ENCODE results near the gene IQGAP1.

IQGAP1 gene

DNA sequence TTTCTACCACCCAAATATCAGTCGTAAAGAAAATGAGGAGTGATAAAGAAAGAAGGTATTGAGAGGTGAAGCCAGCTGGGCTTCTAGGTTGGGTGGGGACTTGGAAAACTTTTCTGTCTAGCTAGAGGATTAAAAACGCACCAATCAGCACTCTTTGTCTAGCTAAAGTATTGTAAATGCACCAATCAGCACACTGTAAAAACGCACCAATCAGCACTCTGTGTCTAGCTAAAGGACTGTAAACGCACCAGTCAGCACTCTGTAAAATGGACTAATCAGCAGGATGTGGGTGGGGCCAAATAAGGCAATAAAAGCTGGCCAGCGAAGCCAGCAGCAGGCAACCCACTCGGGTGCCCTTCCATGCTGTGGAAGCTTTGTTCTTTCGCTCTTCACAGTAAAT, 13.0 kb upstream of the IQGAP1 start:
- DNase-seq (ENCODE audit: low read depth in 4 of 4, low spot score in 1 of 4): no peak

GRCh38 chr15:90376789-90377188, 11.3 kb upstream of the IQGAP1 start:
- peak in 3 of 4 experiments; percentile 19 to 38 (median 25) for DNase-seq (ENCODE audit: low read depth in 4 of 4, low spot score in 1 of 4)

GRCh38 chr15:90379263-90379662, 8.8 kb upstream of the IQGAP1 start:
- DNase-seq (ENCODE audit: low read depth in 4 of 4, low spot score in 1 of 4): no peak

GRCh38 chr15:90381515-90381914, 6.5 kb upstream of the IQGAP1 start:
- no peak for DNase-seq (ENCODE audit: low read depth in 4 of 4, low spot score in 1 of 4)

DNA sequence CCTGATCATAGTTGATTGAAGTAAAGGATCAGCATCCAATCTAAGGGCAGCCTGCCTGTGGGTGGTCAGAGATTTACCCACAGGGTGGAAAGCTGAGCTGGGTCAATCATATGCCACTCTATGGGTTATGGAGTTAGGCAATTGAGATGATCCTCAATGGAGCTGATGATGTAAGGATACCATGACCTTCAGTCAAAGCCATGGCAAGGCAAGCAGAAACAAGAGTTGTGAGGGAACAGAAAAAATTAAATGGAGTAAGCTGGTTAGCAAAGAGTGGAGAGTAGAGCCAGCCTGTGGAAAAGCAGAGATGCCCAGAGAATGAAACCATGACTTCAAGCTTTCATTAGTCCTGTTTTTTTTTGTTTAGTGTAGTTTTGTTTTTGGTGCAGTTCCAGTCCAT, 5.7 kb upstream of the IQGAP1 start:
- DNase-seq (ENCODE audit: low read depth in 4 of 4, low spot score in 1 of 4): no peak

DNA sequence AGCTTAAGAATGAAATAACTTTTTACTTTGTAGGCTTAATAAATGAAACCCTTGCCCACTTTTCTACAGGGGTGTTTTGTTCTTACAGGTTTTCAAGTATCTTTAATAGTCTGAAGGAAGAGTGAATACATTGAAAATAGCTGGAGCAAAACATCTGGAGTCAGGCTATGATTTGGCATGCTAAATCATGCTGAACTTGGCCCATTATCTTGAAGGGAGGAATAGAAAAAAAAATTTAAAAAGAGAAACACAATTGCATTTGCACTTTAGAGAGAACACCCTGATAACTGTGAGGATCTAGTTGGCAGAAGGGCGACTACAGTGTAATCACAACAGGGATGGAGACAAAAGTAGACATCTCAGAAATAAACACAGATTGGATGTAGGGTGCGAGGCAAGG, 1.8 kb upstream of the IQGAP1 start:
- no peak for DNase-seq (ENCODE audit: low read depth in 4 of 4, low spot score in 1 of 4)

DNA sequence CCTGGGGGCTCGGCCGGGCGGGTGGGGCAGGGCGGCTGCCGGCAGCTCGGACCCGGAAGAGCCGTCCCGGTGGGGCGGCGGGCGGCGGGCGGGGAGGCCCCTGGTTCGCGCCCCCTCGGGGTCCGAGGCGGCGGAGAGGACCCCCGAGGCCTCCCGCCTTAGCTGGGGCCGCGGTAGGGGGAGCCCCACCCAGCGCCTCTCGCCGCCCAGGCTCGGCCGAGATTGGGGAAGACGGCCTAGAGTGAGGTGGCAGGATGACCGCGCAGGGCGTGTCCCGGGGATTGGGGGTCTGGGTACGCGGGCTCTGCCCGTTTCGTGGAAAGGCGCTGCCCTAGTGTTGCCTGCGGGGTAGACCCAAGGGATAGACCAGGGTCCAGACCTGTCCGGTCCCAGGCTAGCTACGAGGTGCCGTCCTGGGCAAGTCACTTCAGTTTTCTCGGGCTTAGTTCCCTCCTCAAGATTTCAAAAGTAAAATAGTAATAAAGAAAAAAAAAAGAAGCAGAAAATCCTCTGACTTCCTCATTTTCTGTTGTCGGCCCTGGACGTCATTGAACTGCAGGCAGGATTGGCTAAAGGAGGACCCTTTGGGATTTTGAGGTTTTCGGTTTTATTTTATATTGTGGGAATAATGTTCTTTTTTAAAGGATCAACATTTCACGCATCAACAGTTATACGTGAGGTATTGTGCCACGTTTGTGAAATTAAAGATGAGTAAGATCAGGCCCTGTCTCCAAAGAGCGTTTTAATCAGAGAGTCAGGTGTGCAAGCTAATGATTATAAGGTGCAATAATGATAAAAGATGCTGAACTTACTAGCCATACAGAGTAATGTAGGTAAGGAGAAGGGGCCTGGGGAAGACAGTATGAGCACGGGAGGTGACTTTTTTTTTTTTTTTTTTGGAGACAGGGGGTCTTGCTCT, 679 bp downstream of the IQGAP1 start:
- peak in 2 of 4 experiments; percentile 20 to 40 for DNase-seq (ENCODE audit: low read depth in 4 of 4, low spot score in 1 of 4)

DNA sequence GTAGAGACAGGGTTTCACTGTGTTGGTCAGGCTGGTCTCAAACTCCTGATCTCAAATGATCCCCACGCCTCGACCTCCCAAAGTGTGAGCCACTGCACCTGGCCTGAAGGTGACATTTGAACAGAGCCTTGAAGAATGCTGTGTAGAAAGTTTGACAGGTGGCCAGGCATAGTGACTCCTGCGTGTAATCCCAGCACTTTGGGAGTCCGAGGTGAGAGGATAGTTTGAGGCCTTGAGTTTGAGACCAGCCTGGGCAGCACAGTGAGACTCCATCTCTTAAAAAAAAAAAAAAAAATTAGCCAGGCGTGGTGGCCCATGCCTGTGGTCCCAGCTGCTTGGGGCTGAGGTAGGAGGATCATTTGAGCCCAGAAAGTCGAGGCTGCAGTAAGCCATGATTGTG, 1.5 kb downstream of the IQGAP1 start:
- no peak for DNase-seq (ENCODE audit: low read depth in 4 of 4, low spot score in 1 of 4)

DNA sequence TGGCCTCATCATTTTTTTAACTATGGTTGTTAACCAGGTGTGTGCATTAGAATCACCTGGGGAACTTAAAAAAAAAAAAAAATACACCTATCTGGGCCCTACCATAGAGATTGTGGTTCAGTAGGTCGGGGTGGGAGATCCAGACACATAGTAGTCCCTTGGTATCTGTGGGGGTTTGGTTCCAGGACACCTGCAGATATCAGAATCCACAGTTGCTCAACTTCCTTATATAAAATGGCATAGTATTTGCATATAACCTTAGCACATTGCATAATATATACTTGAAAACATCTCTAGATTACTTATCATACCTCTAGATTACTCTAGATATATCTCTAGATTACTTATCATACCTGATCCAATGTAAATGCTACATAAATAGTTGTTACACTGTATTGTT, 5.0 kb downstream of the IQGAP1 start:
- DNase-seq (ENCODE audit: low read depth in 4 of 4, low spot score in 1 of 4): no peak

DNA sequence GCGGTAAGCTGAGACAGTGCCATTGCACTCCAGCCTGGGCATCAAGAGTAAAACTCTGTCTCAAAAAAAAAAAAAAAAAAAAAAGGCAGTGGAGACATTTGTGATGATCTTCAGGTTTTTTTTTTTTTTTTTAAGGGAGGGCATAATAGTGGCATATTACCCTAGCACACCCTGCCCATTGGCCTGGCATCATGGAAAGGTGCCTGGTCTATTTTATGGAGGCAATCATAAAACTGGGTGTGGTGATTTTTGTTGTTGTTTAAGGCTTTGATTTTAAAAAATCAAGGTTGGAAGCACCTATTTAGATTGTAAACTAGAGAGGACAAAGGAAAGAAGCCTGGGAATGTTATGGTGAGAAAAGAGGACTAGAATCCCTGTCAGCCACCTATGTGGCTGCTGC, 6.0 kb downstream of the IQGAP1 start:
- DNase-seq (ENCODE audit: low read depth in 4 of 4, low spot score in 1 of 4): no peak

GRCh38 chr15:90394748-90395442, 6.9 kb downstream of the IQGAP1 start:
- no peak for DNase-seq (ENCODE audit: low read depth in 4 of 4, low spot score in 1 of 4)

- DNase-seq (ENCODE audit: low read depth in 4 of 4, low spot score in 1 of 4): no peak
These were observed 8.3 kb downstream of the IQGAP1 start for GRCh38 chr15:90396321-90396720.

DNA sequence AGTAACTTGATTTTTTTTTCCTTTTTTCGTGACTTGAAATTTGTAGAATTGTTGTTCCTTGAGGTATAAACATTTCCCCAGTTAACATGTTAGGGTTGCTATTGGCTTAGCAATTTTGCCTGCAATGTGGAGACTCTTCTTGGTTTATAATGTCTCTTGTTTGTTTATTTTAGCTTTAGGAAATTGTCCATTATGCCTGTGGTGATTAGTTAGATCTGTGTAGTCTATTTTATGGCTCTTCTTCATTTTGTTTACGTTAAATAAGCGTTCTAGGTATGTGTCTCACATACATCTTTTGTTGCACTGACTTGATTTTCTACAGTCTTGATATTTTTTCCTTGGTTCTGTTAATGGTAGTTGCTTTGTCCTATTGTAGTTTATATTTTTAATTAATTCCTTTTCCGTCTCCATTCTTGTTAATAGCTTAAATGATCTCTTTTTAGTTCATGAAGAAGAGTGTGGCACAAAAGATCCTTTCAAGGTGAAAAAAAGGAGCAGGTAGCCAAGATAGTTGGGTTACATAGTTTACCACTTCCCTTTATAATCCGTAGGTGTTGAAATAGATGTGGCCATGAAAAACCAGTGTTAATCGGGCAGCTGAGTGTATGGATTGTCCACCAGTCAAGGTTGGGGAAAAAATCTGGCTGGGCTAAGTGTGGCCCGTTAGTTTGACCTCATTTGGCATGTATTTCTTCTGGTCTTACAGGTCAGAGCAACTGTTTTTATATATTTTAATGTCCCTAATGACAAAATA, 12.1 kb downstream of the IQGAP1 start:
- no peak for DNase-seq (ENCODE audit: low read depth in 4 of 4, low spot score in 1 of 4)

GRCh38 chr15:90400759-90401314, 12.8 kb downstream of the IQGAP1 start:
- peak in 1 of 4 experiments; percentile 31 for DNase-seq (ENCODE audit: low read depth in 4 of 4, low spot score in 1 of 4)

DNA sequence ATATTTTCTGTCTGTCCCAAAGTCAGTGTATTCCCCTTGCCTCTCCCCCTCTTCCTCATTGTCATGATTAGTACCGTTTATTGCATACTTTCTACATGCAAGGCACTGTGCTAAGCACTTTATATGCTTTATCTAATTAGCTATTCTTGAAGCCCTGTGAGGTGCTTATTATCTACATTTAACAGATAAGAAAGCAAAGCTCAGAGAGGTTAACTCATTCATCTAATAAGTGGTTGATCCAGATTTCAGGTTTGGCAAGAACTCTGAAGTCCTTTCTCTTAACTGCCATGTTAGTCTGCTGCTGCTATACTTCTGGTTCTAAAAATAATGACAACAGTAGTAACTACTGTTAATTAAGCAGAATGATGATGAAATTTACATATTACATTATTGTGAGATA, 13.5 kb downstream of the IQGAP1 start:
- DNase-seq (ENCODE audit: low read depth in 4 of 4, low spot score in 1 of 4): no peak

DNA sequence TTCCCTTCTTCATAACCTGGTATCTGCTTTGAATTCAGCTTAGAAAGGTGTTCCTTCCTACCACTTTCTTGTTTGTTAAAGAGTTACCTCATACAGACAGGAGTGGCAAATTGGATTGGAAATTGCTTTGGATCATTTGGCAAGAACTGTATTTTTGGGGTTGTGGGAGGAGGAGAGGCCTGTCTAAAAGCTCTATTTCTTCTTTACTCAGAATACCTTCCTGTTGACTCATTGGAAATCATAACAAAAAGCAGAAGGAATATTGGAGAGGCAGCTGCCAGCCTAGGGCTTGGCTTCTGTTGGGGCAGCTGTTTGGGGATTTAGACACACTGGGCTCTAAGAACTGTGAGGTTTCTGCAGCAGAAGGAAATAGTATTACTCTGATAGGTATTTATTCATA, 14.2 kb downstream of the IQGAP1 start:
- no peak for DNase-seq (ENCODE audit: low read depth in 4 of 4, low spot score in 1 of 4)

DNA sequence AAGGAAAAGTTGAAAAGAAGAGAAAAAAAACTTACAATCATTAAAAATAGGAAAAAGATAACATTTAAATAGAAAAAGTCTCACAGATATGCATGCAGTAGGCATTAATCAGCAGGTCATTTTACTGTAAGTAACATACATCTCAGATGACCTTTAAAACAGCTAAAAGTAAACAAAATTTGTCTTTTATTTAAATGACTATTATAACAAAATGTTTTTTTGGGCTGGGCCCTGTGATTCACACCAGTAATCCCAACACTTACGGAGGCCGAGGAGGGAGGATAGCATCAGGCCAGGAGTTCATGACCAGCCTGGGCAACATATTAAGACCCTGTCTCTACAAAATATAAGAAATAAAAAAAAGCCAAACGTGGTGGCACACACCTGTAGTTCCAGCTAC, 14.7 kb downstream of the IQGAP1 start:
- no peak for DNase-seq (ENCODE audit: low read depth in 4 of 4, low spot score in 1 of 4)

DNA sequence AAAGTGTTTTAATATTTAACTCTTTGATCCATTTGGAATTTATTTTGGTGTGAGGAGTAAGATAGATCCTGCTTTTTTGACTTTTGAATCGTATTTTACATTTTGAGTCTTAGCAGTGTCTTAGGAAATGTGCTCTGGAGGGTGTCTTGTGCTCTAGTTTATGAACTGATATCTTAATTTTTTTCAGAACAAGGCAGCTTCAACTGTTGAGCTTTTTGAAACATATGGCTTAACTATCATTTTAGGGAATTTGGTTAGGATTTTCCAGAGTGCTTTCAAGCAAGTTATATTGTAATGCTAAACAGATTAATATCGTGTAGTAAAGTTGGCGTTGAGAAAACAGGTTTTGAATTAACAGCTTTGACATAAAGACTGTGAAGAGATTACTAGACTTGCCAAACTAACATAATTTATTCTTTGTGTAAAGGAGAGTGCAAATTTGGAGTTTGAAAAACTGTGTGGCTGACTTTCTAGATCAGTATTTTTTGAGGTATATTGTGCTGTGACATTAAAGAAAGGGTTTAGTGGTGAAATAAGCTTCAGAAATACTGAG, 17.1 kb downstream of the IQGAP1 start:
- DNase-seq (ENCODE audit: low read depth in 4 of 4, low spot score in 1 of 4): no peak

DNA sequence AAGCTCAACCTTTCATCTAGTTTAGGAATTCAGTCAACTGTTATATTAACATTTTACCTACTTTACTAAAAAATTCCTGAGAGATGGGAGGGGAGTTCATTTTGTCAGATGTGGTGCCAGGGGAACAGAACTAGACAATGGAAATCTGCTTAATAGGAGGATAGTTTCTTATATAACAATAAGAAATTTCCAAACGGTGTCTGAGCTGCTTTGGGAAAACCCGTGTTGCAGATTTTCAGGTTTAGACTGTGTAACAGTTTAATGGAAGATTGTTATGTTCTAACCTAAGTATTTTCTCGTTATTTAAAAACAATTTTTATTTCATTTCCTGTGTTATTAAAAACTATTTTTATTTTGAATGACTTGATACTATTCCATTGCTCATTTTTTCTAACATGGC, 19.3 kb downstream of the IQGAP1 start:
- DNase-seq (ENCODE audit: low read depth in 4 of 4, low spot score in 1 of 4): no peak

- DNase-seq (ENCODE audit: low read depth in 4 of 4, low spot score in 1 of 4): no peak
These were observed 19.9 kb downstream of the IQGAP1 start for GRCh38 chr15:90407871-90408317.

- DNase-seq (ENCODE audit: low read depth in 4 of 4, low spot score in 1 of 4): no peak
These were observed 20.6 kb downstream of the IQGAP1 start for GRCh38 chr15:90408657-90409056.

All from stimulated activated CD4-positive, alpha-beta T cell treated with anti-CD3 and anti-CD28 coated beads, Interleukin-1b, Interleukin-23, amount 100 ng/mL, for 24 hours (primary cell).